Spleen (tissue), 7 donors: ENCODE results near the gene ACTN3.

ENCODE experiments used
- CTCF ChIP-seq, 11 experiments: fragments of 200-600 bp in 7 of 11; fragments of 450-650 bp in 4 of 11; sonication (generic) in 4 of 11; IDR thresholded peaks in 8 of 11; conservative IDR thresholded peaks in 3 of 11; 1 replicate in 7 of 11; 2 replicates in 4 of 11; pipeline versions ENCODE4 v1.4.0 to v1.8.0; 2016 to 2021; ENCODE audit warnings: antibody characterized with exemption in 11 of 11, inconsistent platforms in 4 of 11, mild to moderate bottlenecking in 1 of 11
- POLR2A ChIP-seq, 3 donors: fragments of 450-650 bp; IDR thresholded peaks; one replicate each; pipeline ENCODE4 v1.5.1; 2017; ENCODE audit warnings: antibody characterized with exemption in 3 of 3, mild to moderate bottlenecking in 1 of 3
- POLR2AphosphoS5 ChIP-seq, 3 donors: sonication (generic); formaldehyde crosslinking; IDR thresholded peaks; one replicate each; pipeline ENCODE4 v1.5.1; 2017; ENCODE audit warnings: antibody characterized with exemption in 3 of 3
- donor health status: DM: no; HTN: no; CAD: no; lungs with moderate emphysema.
- donor health status: DM: no; HTN: no; CAD: no.
- donor health status: DM: no; HTN: no; CAD: no.

- TF ChIP-seq CTCF (IDR thresholded peaks at IDR 0.05 in 8 of 11, conservative IDR thresholded peaks at IDR 0.05 in 3 of 11) (no peak), POLR2A (IDR thresholded peaks at IDR 0.05) (no peak), POLR2AphosphoS5 (IDR thresholded peaks at IDR 0.05) (no peak)
These were observed 17.6 kb upstream of the ACTN3 start for GRCh38 chr11:66529069-66529468.
